Vagina (tissue), 2 donors: ENCODE measurements around the gene EME2. TPM values are rescaled to one million over a fixed set of nuclear protein-coding genes. Genes with fewer than 3 reads are reported as not detected.

Source experiments
- DNase-seq, 2 donors: peaks; one replicate each; pipeline ENCODE4 v3.0.0-alpha.2; 2017; ENCODE audit errors: extremely low spot score in 2 of 2
- H3K27ac ChIP-seq: fragments of 200-600 bp; sonication (generic); one replicate; pipeline ENCODE4 v1.5.1; 2019
- H3K27me3 ChIP-seq: fragments of 200-600 bp; sonication (generic); one replicate; pipeline ENCODE4 v1.5.1; 2019
- H3K36me3 ChIP-seq, 2 donors: fragments of 200-600 bp; sonication (generic); one replicate each; pipeline ENCODE4 v1.5.1; 2017 to 2019
- H3K4me1 ChIP-seq: fragments of 200-600 bp; sonication (generic); one replicate; pipeline ENCODE4 v1.5.1; 2019
- H3K4me3 ChIP-seq, 2 donors: fragments of 200-600 bp; sonication (generic); 1 replicate in 1 of 2; 2 replicates in 1 of 2; pipeline ENCODE4 v1.5.1; 2016 to 2019
- H3K9me3 ChIP-seq: fragments of 200-600 bp; sonication (generic); one replicate; pipeline ENCODE4 v1.5.1; 2019
- CTCF ChIP-seq, 3 experiments: fragments of 450-650 bp in 2 of 3; fragments of 200-600 bp in 1 of 3; sonication (generic) in 1 of 3; IDR thresholded peaks; one replicate each; pipeline ENCODE4 v1.5.1; 2017 to 2019; ENCODE audit warnings: antibody characterized with exemption in 3 of 3, mild to moderate bottlenecking in 2 of 3, moderate library complexity in 2 of 3
- POLR2A ChIP-seq, 2 donors: fragments of 450-650 bp; IDR thresholded peaks; one replicate each; pipeline ENCODE4 v1.6.1; 2017; ENCODE audit warnings: antibody characterized with exemption in 2 of 2, mild to moderate bottlenecking in 2 of 2, moderate library complexity in 2 of 2
- POLR2AphosphoS5 ChIP-seq, 2 donors: sonication (generic); formaldehyde crosslinking; IDR thresholded peaks; one replicate each; pipeline ENCODE4 v1.9.0; 2017; ENCODE audit warnings: antibody characterized with exemption in 2 of 2, mild to moderate bottlenecking in 2 of 2, low read depth in 1 of 2; ENCODE audit not compliant: insufficient read depth in 1 of 2
- intact Hi-C: fragments of 100-400 bp; cut with DNase I; formaldehyde crosslinking; loops from one replicate; pipeline ENCODE4 v1.15.1; 2023
- total RNA-seq: library from RNA; depleted of rRNA; stranded (reverse); fragments of >200 nt; gene quantifications from one replicate; pipeline ENCODE4 v1.2.3, GENCODE V29; 2016

EME2 gene
- total RNA-seq, 1 donor from 2014 or later: 13.5 TPM

DNA sequence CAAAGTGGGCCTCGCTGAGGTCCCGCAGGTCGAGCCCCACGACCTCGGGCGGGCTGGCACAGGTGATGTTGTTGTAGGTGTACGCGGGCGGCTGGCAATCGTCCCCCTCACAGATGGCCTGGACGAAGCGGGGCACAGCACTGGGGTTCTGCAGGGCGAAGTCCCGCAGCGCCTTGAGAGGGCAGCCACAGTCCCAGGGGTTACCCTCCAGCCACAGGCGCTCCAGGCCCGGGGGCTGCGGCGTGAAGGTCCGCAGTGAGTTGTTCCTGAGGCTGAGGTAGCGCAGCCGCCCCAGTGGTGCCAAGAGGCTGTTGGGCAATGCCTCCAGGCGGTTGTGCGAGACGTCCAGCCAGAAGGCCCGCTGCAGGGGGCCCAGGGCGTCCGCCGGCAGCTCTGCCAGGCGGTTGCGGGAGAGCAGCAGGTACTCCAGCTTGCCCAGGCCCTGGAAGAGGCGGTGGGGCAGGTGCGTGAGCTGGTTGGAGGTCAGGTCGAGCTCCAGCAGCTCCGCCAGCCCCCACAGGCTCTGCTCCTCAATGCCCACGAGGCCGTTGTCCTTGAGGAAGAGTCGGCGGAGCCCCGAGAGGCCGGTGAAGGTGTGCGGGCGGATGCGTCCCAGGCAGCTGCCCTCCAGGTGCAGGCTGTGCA, 18.1 kb downstream of the EME2 start:
- H3K27me3 ChIP-seq: no peaks in the 10 kb centered on the region
- TF ChIP-seq POLR2A (IDR thresholded peaks at IDR 0.05) (no peak), POLR2AphosphoS5 (IDR thresholded peaks at IDR 0.05; ENCODE audit: insufficient read depth in 1 of 2, low read depth in 1 of 2) (no peak), CTCF (IDR thresholded peaks at IDR 0.05) (no peak)
- no peak overlapping the region for H3K27ac ChIP-seq
- no peaks in the 10 kb centered on the region for H3K9me3 ChIP-seq
- no peak overlapping the region for H3K4me3 ChIP-seq
- intact Hi-C loops: no loop called here
- peaks cover 13% of the 10 kb centered on the region for H3K4me1 ChIP-seq
- DNase-seq: no peak
- peaks cover 0 to 27% of the 10 kb centered on the region in 2 donors for H3K36me3 ChIP-seq

DNA sequence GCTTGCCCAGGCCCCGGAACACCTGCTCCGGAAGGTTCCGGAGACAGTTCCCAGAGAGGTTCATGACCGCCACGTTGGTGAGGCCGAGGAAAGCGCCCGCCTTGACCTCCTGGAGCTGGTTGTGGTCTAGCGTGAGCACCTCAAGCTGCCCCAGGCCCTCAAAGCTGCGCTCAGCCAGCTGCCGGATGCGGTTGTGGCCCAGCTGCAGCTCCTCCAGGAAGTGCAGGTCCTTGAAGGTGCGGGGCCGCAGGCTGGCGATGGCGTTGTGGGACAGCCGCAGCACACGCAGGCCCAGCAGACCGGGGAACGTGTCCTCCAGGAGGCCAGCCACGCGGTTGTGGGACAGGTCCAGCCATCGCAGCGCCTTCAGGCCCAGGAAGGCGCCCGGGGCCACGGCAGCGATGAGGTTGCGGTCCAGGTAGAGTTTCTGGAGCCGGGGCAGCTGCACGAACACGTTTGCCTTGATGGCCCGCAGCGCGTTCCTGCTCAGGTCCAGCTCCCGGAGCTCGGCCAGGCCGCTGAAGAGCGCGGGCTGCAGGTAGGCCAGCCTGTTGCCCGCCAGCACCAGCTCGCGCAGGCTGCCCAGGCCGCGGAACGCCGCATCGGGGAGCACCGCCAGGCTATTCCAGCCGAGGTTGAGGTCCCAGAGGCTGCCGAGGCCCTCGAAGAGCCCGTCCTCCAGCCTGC, 18.8 kb downstream of the EME2 start:
- Histone ChIP-seq H3K36me3 (peaks cover 0 to 26% of the 10 kb centered on the region in 2 donors), H3K4me1 (peaks cover 9% of the 10 kb centered on the region), H3K27me3 (no peaks in the 10 kb centered on the region), H3K4me3 (no peak overlapping the region), H3K27ac (no peak overlapping the region), H3K9me3 (no peaks in the 10 kb centered on the region)
- no peak for TF ChIP-seq CTCF (IDR thresholded peaks at IDR 0.05)
- TF ChIP-seq POLR2AphosphoS5 (IDR thresholded peaks at IDR 0.05; ENCODE audit: insufficient read depth in 1 of 2, low read depth in 1 of 2): no peak
- TF ChIP-seq POLR2A (IDR thresholded peaks at IDR 0.05): no peak
- no peak for DNase-seq
- intact Hi-C loops: no loop called here

DNA sequence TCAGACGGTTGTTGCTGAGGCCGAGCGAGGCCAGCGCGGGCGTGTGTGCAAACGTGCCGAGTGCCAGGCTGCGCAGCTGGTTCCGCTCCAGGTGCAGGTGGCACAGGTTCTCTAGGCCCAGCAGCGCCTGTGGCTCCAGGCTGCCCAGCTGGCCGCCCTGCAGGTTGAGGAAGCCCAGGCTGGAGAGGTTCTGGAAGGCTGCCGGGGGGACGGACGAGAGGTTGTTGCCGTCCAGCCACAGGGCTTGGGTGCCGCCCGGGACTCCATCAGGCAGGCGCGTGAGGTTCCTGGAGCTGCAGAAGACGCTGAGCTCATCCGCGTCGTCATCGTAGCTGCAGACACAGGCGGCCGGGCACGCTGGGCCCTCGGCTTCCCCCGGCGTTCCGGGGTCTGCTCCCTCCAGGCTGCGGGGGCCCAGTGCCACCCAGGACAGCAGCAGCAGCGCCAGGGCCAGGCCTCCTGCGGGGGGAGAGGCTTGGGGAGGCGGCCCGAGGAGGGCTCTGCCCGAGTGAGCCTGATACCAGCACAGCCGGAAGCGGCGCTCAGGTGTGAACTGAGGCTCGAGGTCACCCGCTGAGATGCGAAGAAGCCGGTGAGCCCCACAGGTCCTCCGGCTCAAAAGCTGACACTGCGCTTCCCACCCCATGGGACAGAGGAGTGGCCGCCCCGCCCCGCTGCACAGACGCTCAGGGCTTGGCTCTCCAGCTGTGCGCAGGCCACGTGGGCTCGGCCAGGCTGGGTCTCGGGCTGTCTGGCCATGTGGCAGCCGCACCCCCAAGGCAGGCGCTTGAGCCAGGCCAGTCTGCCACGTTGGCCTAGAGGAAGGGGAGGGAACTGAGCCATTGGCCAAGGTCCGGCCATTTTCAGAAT, 19.6 kb downstream of the EME2 start:
- peaks cover 9% of the 10 kb centered on the region for H3K4me1 ChIP-seq
- H3K9me3 ChIP-seq: no peaks in the 10 kb centered on the region
- TF ChIP-seq CTCF (IDR thresholded peaks at IDR 0.05) (no peak), POLR2A (IDR thresholded peaks at IDR 0.05) (no peak), POLR2AphosphoS5 (IDR thresholded peaks at IDR 0.05; ENCODE audit: insufficient read depth in 1 of 2, low read depth in 1 of 2) (no peak)
- no peak for DNase-seq
- intact Hi-C loops: no loop called here
- no peak overlapping the region for H3K27ac ChIP-seq
- no peak overlapping the region for H3K4me3 ChIP-seq
- no peaks in the 10 kb centered on the region for H3K27me3 ChIP-seq
- H3K36me3 ChIP-seq: peaks cover 0 to 18% of the 10 kb centered on the region in 2 donors

DNA sequence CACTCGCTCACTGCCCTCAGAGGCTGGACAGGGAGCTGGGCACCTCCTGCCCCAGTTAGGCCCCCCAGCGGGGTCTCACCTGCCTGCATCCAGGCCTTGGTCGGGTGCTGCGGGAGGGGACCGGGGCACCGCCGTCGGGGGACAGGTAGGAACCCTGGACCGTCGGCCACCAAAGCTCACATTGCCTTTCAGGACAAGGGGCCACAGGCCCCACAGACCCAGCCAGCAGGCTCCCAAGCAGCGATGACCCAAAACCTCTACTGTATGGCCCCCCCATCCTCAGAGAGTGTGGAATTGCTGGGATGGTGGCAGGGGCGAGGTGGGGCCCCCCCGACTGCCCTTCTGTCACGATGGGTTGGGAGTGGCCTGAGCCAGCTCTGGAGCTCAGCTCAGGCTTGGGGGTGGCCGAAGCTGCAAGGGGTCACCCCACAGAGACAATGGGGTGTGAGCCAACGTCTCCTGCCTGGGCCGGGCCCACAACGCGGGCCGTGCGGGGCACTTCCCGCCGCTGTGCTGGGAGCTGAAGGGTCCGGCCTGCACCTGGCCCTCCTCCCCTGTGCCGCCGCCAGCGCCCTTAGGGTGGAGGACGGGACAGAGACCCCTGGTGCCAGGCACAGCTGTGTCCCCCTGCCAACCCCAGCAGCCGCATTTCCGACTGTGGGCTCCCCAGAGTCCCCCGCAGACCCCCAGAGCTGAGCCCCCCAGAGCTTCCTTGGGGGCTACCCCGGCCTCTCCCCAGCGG, 20.4 kb downstream of the EME2 start:
- Histone ChIP-seq H3K4me3 (no peak overlapping the region), H3K4me1 (peaks cover 9% of the 10 kb centered on the region), H3K9me3 (peaks cover 1% of the 10 kb centered on the region), H3K36me3 (peaks cover 0 to 17% of the 10 kb centered on the region in 2 donors), H3K27me3 (no peaks in the 10 kb centered on the region), H3K27ac (no peak overlapping the region)
- DNase-seq: no peak
- TF ChIP-seq POLR2AphosphoS5 (IDR thresholded peaks at IDR 0.05; ENCODE audit: insufficient read depth in 1 of 2, low read depth in 1 of 2) (no peak), POLR2A (IDR thresholded peaks at IDR 0.05) (no peak)
- intact Hi-C loops: no loop called here
